ENCODE data around the gene SCO2.
A peak's percentile ranks its signal among the peaks of the same experiment; 100 is the strongest.

Gene SCO2, protein sequence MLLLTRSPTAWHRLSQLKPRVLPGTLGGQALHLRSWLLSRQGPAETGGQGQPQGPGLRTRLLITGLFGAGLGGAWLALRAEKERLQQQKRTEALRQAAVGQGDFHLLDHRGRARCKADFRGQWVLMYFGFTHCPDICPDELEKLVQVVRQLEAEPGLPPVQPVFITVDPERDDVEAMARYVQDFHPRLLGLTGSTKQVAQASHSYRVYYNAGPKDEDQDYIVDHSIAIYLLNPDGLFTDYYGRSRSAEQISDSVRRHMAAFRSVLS

DNA sequence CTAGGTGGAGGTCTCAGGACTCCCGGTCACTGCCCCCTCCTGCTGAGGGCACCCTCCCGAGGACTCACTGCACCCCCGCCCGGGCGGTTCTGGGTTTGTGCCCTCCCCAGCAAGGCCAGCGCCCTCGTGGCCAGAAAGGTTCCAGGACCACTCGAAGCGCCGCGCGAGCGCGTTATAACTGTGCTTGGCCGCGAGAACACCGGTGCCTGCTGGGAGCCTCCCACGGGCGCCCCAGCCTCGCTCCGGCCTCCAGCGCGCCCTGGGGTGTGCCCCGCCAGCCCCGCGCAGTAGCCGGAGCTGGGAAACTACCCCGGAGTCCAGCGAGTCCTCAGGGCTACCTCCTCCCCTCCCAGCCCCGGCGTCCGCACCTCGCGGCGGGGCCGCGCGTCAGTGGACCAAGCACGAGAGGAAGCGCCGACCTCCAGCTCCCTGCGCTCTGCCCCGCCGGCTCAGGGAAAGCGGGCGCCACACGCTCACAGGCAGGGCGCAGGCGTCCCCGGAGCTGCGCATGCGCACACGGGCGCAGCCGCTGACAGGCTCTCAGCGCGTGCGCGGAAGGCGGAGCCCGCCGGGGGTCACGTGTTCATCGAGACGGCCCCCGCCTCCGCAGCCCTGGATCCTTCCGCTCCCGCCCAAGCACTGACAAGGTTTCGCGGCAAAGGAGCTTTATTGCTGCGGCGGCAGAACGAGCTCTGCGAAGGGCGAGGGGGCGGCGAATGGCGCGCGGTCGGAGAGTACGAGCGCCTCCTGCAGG is at the start of gene SCO2:
TSS of gene SCO2 (minus strand) at position 495 of the 754 bp plus-strand sequence. CDS start 1,187 bp downstream, outside the sequence.
- peak; percentile 97 to 99 for DNase-seq (ENCODE audit: low read depth in 2 of 2)

DNA sequence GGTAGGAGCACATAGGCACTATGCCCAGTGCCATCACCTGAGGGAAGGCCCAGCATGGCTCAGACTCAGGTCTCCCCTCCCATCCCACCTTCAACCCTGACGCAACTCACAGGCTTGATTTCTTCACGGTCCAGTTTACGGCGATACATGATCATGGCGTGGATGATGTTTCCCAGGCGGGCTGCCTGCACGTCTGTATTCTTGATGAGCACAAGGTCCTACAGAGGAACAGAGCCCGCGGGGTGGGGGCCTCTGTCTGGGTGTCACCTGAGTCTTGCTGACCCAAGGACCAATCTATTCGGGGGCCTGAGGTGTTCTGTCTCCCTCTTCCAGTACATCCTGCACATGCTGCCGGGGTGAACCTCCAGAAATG is 49.0 kb upstream of the SCO2 start:
- DNase-seq (ENCODE audit: low read depth in 2 of 2): no peak

DNA sequence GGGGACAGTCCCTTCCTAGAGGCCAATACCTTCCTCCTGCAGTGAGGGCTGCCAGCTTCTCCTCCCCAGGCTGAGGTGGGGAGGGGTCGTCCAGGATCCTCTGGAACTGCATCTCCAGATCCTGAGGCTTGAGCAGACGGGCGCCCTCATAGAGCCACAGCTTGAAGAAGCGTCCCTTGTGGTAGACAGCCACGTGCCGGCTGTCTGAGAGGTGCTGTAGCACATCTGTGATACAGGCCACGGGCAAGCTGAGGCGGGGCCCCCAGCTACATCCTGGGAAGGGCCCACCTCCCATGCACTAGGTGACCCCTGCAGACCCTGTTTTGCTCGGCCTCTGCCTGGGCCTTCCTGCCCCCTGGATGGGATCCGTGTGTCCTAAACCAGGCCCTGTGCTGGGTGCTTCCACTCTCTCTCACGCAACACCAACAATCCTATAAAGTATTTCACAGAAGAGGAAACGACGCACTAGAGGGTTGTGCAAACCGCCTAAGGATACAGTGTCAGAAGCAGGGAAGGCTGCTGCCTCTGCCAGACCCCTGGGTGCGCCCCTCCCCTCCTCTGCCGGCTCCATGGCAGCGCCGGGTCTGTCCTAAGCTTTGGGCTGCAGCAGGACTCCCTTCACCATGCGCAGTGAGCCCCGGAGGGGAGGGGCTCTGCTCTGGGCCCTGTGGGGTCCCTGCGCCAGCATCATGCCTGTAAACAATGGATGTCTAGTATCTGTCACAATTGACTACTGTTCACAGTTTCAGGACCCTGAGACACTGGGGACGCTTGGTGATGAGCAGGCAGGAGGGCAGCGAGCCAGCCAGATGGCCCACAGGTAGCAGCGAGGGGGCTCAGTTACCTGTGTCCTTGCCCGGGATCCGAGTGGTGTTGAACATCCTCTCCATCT is 48.3 kb upstream of the SCO2 start:
- DNase-seq (ENCODE audit: low read depth in 2 of 2): no peak

DNA sequence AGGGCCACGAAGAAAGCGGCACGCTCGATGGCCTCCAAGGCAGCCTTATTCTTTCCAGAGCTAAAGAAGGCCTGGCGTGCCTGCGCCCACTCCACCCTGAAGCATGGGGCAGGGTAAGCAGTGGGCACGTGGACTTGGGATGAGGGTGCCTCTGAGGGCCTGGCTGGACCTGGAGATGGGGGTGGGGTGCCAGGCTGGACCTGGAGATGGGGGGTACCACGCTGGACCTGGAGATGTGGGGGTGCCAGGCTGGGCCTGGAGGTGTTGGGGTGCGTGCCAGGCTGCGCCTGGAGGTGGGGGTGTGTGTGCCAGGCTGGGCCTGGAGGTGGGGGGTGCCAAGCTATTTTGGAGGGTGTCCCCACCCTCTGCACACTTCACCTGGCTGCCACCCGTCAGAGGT is 47.6 kb upstream of the SCO2 start:
- no peak for DNase-seq (ENCODE audit: low read depth in 2 of 2)

DNA sequence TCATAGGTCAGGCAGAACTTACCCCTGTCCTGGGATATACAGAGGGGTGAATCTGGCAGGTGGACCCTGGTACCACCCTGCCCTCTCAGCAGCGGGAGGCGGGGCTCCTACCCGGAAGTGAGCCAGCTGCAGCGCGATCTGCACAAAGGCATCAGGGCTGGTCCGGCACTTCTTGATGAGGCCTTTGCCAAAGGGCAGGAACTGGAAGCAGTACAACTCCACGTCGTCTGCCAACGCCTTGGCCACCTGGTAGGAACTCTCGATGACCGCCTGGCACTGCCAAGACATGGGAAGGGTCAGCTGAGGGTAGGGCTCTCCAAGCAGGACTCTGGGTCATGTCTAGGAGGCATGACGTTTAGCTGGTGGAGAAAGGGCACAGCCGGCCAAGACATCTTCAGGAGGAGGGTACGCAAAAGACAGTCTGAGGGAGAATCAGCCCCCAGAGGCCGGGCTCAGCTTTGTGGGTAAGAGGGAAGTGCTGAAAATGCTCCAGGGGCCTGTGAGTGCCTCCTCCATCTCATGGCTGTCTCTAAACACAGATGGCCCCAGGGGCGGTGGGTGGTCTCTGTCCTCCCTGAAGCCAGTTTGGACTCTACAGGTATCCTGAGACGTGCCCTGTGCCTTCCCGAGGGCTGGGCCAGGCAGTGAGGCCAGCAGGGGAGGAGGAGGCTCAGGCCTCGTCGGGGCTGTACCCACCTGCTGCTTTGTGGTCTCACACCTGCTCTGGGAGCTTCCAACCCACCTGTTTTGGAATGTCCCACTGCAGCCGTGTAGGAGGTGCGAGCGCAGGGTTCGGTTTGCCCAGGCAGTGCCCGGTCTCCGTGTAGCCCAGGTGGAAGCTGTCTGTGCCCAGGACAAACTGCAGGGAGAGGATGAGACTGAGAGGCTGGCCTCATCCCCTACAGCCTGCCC is 46.1 kb upstream of the SCO2 start:
- no peak for DNase-seq (ENCODE audit: low read depth in 2 of 2)

DNA sequence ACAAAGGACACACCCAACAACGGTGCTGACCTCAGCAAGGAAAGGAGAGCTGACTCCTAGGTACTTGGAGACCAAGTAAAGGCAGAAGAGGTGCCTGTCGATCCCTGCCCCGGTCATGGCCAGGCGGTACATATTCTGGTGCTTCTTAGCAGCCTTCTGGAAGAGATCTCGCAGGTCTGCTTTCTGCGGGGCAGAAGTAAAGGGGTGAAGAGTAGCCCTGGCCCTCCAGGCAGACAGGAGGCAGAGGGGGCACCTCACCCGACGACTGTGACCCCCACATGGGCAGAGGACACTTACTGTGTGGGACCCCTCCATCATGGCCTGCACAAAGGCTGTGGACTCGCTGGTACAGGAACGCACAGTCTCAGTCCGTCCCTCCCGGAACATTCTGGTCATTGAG is 45.5 kb upstream of the SCO2 start:
- no peak for DNase-seq (ENCODE audit: low read depth in 2 of 2)

DNA sequence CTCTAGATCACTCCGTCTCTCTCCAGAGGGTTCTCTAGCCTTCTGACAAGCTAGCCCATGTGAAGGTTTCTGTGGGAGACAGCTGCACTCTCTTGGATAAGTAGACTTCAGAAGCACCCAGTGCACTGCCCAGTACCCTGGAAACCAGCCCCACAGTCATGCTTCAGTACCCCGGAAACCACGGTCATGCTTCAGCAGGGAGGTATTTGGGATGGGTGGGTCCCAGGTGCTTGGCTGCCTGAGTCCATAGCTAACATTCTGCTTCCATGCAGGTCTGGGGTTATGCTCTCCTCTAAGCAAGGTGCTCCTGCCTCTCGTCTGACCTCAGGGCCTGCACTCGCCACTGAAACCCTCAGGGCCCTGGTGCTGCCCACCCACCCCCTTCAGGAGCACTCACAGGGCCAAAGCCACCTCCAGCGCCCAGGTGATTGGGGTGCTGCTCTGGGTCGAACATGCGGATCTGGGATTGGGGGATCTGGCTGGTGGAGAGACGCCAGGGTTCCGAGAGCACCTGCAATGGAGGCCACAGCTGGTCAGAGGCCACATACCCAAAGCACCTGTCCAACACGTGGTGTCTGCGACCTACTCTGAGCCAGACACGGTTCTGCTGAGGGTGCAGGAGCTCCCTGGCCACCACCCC is 44.6 kb upstream of the SCO2 start:
- no peak for DNase-seq (ENCODE audit: low read depth in 2 of 2)

DNA sequence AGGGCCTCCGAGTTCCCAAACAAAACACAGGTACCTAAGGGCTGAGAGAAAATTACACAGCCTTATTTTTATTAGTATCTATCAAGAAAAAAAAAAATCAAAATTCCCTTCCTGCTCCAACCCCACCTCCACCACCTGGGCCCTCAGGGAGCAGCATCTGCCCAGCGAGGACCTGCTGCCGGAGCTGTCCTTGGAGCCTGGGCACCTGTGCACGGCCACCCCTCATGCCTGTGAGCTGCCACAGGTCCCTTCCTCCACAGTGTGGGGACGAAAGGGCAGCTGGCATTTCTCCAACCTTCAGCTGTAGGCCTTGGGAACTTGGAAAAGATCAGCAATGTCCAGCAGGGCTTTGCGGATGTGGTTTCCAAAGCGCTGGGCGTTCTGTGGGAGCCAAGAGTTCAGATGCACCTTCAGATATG is 43.7 kb upstream of the SCO2 start:
- no peak for DNase-seq (ENCODE audit: low read depth in 2 of 2)

DNA sequence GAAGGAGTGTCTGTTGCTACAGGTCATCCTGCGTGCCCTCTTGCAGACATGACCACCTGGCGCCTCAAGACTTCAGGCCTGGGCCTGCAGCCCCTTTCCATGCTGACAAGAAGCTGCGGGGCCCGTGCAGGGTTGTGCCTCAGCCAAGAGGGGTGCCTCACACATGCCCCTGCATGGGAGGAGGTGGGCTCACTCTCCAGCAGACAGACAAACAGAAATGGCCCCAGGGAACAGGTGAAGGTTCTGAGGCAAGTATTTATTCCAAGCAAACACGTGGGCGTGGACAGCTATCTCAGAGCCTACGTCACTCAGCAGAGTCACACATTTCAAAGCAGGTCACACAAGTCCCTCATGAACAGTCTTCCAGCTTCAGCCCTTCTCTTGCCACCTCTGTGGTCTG is 43.2 kb upstream of the SCO2 start:
- no peak for DNase-seq (ENCODE audit: low read depth in 2 of 2)

DNA sequence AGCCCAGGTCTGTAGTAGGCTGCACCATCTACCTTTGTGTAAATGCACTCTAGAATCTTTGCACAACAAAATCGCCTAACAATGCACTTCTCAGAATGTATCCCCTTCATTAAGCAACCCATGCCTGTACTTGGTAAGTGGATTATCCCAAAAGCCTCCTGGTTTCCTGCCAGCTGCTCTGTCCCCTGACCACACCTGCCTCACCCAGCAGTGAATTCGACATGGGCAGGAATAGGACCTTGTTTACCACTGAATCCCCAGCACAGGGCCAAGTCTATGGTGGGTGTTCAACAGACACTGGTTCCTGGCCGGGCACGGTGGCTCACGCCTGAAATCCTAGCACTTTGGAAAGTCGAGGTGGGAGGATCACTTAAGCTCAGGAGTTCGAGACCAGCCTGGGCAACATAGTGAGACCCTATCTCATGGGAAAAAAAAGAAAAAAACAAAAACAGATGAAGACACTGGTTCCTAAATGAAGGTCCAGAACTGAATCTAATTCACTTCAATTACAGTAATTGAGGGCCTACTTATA is 42.4 kb upstream of the SCO2 start:
- no peak for DNase-seq (ENCODE audit: low read depth in 2 of 2)

DNA sequence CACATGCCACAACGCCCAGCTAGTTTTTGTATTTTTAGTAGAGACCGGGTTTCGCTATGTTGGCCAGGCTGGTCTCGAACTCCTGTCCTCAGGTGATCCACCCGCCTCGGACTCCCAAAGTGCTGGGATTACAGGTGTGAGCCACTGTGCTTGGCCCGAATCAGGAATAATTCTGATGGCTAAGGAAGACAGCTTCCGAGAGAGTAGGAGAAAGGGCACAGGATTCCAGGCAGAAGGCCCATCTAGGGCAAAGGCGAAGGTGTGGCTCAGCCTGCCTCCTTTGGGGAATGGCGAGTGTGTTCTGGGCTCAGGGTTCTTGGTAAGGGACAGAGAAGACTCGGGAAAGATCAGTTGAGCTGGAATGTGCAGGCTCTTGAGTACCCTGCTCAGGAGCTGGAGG is 38.9 kb upstream of the SCO2 start:
- no peak for DNase-seq (ENCODE audit: low read depth in 2 of 2)

DNA sequence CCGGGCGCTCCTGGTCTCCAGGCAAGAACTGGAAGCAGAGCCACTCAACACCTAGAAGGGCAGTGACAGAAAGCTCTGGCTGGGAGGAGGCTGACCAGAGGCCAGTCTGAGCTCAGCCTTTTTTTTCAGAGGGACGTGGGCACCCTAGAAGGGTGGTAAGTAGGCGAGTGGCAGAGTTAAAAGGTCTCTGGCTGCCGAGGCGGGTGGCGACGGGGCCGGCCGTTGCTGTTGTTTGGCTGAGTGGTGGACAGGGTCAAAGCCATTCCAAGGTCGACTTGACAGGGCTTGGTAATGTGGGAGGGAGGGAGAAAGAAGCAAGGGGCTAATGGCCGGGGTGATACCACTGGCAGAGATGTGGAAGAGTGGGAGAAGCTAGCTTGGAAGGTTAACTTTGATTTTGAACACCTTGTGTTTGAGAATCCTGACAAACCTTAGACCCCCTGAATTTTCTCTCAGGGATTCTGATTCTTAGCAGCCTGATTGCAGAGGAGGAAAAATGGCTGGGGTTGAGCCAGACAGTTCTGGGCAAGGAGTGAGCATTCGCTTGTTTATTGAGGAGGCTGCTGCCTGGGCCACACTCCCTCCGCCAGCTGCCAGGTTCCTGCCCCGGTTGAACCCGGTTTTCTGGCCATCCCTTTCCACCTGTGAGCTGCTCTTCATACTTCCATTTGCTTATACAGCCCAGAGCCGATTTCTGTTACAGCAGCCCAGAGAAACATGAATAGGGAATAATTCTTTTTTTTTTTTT is 38.2 kb upstream of the SCO2 start:
- no peak for DNase-seq (ENCODE audit: low read depth in 2 of 2)

DNA sequence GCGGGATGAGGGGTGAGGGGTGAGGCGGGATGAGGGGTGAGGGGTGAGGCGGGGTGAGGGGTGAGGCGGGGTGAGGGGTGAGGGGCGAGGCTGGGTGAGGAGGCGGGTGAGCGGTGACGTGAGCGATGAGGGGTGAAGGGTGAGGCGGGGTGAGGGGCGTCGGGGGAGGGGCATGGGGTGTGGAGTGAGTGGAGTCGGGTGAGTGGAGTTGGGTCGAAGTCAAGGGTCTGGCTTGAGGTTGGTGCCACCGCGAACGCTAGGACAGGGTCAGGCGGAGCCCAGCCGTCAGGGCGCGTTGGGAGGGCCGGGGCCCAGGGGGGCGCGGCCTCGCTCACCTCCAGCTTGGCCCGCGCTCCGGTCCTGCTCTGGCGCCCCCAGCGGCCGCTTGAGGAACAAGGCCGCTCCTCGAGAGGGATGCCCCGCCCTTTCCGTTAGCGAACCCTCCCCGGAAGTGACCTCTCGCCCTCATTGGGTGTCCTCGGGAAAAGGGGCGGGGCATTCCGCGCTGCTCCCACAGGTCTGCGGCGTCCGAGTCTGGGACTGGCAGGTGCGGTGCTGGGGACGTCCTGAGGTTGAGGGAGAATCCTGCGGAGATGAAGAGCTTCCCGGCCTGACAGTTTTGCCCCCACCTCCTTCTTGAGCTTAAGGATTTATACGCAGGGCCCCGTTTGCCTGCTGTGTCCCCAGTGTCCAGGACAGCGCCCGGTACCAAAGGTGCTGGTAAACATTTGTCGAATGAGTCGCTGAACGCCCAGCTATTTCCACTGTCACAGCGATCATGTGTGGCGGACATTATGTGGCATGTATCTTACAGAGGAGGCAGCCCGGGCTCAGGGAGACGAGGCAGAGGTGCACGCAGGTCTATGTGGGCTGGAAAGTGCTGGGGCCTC is 37.4 kb upstream of the SCO2 start, which contains the start of gene SYCE3:
TSS of gene SYCE3 (minus strand) at position 397 of the 890 bp plus-strand sequence. CDS start 6,514 bp downstream, outside the sequence.
- peak; percentile 98 for DNase-seq (ENCODE audit: low read depth in 2 of 2)

DNA sequence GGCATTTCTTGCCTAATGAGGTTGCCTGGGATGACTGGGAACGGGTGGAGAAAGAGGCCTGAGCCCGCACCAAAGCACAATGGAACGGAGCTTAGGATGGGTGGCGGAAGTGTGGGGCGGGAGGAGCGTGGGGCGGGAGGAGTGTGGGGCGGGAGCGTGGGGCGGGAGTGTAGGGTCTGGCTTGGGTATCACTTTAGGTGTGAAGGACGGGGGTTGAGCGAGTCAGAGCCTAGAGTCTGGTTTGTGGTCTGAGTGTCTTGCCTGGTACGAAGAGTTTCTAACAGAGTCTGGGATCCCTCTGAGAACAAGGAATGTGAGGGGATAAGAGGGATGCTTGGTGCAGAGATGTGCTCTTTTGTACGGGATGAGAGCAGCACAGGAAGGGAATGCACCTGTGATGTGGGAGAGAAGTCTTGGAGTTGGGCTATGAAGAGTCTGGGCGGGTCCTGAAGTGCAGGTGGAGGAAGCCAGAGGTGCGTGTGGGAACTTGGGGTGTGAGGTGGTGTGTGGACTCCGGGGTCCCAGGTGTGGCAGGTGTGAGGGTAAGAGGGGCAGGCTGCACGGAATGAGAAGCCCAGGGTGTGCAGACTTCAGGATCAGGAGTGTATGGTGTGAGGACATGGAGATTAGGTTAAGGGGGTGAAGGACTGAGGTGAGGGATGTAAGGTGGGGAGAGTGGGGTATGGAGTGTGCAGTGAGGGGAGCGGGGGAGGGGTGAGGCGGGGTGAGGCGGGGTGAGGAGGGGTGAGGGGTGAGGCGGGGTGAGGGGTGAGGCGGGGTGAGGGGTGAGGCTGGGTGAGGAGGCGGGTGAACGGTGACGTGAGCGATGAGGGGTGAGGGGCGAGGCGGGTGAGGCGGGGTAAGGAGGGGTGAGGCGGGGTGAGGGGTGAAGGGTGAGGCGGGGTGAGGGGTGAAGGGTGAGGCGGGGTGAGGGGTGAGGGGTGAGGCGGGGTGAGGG is 36.3 kb upstream of the SCO2 start:
- no peak for DNase-seq (ENCODE audit: low read depth in 2 of 2)

DNA sequence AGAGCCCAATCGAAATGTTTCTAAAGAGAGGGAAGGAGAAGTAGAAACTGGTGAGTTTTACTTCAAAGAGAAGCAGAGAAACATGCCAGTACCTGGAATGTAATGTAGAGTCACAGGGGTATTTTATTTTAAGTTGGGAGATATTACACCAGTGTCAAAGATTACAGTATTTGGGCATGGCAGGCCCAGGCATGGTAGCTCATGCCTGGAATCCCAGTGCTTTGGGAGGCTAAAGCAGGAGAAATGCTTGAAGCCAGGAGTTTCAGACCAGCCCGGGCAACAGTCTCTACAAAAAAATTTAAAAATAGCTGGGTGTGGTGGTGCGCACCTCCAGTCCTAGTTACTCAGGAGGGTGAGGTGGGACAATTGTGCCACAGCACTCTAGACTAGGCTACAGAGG is 34.6 kb upstream of the SCO2 start:
- DNase-seq (ENCODE audit: low read depth in 2 of 2): no peak

DNA sequence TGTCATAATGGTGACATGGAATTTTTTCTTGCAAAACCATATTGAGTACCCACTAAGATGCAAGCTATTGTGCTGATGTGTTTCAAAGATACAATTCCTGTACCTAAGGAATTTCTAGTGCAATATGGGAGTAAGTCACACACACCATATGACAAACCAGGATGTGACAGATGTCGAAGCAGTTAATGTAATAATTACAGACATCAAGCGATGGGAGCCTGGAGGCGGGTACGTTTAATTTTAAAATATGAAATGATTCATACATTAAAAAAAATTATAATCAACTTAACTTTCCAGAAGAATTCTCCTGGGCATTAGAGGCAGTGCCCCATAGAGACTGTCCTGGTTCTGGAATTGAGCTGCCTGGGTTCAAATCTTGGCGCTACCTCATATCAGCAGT is 31.3 kb upstream of the SCO2 start:
- DNase-seq (ENCODE audit: low read depth in 2 of 2): no peak

DNA sequence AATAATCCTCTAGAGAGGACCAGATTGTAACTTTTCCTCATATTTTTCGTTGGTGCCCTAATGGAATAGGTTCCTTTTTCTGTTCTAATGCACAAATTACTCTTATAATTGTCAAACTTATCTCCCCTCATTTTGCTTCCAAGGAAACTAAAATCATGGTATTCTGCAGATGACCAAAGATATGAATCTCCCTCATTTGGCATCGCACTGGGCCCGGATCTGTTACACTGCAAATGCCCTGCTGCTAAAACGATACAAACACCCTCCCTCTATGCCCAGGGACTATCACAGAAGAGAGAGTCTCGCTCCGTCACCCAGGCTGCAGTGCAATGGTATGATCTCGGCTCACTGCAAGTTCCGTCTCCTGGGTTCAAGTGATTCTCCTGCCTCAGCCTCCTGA is 27.9 kb upstream of the SCO2 start:
- DNase-seq (ENCODE audit: low read depth in 2 of 2): no peak

All from stimulated activated CD4-positive, alpha-beta T cell treated with anti-CD3 and anti-CD28 coated beads, Interleukin-4, amount 100 ng/mL, for 48 hours (primary cell).